Measurements from ENCODE around the gene ELK3.

The ELK3 gene

DNA sequence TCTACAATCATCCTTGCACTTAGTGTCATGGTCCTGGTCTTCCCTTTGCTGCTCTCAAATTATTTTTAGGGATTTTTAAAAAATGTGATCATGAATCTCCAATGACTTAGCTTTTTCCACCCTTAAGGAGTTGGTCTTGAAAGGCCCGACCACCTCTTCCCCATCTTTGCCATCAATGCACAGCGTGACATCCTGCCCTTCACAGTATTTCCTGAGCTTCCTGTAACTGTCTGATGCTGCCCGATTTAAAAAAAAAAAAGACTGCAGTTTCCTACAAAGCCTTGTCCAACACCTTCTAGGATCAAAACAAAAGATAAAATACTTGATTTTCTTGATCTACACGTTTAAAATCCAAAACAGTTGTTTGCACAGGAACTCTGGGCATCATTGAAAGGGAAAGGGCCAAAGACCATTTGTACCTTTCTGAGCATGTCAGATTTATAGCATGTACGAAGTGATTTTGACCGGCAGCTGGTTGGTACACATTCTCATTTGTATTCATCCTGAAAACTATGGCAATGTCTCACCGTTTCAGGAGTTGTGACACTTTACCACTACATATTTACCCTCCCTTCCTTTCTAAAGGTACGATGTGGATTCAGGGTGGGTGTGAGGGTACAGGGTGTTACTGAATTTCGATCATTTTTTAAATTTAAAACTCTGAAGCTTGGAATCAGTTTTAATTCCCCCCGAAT, 7.4 kb upstream of the ELK3 start:
- in situ Hi-C loops (cut with MboI; ENCODE audit: low sequenced_read_pairs), result no loop called here

GRCh38 chr12:96187956-96188355, 6.2 kb upstream of the ELK3 start:
- in situ Hi-C loops (cut with MboI; ENCODE audit: low sequenced_read_pairs), result no loop called here

DNA sequence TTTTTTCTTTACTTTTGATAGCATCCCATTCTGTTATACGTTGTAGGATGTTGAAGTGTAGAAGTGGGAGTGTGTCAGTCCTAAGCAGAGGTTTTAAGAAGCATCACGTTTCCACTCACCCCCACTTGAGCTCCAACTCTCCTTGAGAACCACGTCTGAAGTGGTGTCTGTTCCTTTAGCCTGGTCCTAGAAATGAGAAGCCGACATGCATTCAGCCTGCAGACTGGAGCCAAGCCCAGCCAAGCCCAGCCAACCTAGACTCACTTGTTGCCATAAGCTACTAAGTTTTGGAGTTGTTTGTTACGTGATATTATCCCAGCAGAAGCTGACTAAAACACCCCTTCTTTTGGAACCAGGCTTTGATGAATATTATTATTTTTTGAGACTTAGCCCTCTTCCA, 4.4 kb upstream of the ELK3 start:
- in situ Hi-C loops (cut with MboI; ENCODE audit: low sequenced_read_pairs), result no loop called here

DNA sequence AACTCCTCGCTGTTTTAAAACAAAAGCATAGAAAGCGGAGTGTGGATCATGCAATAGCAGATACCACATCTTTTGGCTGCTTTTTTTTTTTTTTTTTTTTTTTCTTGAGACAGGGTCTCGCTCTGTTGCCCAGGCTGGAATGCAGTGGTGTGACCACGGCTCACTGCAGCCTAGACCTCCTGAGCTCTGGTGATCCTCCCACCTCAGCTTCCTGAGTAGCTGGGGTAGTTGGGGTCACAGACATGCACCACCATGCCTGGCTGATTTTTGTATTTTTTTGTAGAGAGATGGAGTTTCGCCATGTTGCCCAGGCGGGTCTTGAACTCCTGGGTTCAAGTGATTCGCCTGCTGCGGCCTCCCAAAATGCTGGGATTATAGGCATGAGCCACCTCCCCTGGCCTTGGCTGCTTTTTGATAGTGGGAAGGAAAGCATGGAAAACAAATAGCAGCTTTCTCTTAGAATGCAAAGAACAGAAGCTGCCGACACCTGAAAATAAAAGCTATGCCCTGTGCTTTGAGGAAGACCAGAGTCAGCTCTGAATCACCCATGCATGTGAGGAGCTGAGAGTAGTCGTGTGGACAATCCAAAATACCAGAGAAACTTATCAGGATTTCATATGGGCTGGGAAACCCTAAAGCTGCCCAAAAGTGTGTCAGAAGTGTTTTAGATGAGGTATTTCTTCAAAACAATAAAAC, 3.6 kb upstream of the ELK3 start:
- in situ Hi-C loops (cut with MboI; ENCODE audit: low sequenced_read_pairs), result no loop called here

DNA sequence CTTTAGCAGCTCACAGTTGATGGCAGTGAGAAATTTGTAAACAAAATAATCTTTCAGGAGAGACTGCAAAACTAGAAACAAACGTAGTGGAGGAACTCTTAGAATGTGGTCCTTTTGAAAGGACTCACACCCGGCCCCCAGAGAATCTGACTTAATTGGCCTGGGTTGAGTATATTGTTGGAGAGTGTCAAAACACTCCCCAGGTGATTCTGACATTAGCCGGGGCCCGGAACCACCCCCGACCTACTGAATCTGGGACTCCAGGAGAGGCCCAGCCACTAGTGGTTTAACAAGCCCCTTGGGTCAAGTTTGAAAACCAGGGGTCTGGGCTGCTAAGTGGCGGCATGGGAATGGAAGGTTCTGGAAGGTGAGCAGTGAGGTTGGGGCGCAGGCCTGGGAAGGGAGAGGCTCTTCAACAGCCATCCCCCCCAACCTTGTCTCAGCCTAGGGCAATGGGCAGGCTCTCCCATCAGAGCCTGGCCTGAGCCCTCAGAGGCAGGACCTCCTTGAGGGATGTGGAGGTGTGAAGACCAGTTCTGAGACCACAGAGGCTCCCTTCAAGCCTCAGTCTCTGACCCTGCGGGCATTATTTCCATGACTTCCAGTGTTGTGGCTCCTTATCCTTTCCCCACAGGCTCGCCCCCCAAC, 1.1 kb upstream of the ELK3 start:
- in situ Hi-C loops (cut with MboI; ENCODE audit: low sequenced_read_pairs), result no loop called here

GRCh38 chr12:96194576-96194889, 358 bp downstream of the ELK3 start:
- in situ Hi-C loops (cut with MboI; ENCODE audit: low sequenced_read_pairs), result no loop called here

DNA sequence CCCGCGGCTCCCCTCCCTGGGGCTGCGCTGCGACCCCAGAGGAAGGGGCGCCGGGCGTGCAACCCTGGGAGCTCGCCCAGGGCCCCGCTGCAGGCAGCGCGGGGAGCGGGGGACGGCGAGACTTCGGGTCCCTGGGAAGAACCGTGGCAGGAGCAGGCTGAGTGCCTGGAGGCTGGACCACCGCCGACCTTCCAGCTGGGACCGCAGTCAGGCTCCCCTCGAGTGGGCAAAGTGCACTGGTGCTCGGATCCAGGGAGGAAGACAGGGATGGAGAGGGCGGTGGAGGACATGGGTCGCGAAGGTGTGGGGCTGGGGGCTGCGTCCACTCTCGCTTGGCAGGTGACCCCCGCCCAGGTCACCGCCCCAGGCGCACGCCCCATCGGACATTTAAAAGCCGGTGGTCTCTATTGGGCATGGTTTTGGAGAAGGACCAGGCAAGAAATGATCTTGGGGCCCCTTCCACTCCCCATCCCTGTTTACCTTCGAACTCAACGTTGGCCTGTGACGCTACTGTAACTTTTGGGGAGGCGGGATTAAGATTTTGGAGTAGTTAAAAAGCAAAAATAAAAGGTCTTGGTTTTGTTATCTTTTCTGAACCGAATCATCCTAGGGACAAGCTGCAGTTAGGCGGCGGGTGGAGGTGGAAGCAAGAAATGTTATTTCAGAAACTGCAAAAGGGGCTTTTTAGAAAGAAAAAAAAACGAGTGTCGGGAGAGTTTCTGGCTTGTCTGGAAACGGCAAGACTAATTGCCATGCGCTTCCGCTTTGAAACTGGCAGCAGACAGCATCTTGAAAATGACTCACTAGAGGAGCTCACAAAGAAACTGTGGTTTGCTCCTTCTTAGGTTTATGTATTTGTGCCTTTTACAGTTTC, 1.0 kb downstream of the ELK3 start:
- in situ Hi-C loops (cut with MboI; ENCODE audit: low sequenced_read_pairs), result no loop called here

GRCh38 chr12:96195845-96196451, 1.8 kb downstream of the ELK3 start:
- in situ Hi-C loops (cut with MboI; ENCODE audit: low sequenced_read_pairs), result no loop called here

- in situ Hi-C loops (cut with MboI; ENCODE audit: low sequenced_read_pairs), result no loop called here
Measured at GRCh38 chr12:96196781-96197180, 2.6 kb downstream of the ELK3 start.

DNA sequence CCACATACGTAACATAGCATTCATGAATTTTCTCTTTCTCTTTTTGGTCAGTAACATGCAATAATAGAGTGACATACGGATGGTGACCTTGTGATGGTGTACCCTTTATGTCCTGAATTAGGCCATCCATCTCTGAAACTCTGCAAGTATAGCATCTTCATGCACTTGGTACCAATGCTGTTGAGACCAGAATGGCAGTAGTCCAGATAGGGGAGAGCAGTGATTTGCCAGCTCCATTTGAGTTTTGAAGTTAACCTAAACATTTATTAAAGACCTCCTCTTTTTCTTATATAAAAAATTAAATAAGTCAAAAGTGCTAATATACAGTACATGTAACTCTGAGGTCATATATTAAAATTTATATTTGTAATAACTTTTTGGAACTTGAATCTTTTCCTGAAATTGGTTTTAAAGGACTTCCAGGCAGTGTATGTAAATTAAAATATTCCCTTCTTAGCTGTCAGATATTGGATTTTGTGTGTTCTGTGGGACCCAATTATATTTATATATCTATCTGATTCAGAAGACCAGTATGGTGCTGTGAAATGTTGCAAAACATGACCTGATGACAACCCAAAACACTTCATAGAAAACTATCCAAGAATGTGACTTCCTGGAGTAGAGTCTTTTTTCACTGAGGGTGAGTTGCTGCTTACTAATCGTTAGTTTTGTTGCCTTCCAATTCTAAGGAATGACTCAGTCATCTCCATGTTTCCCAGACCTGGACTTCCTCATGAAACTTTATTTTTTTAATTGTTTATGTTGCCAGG, 3.5 kb downstream of the ELK3 start:
- in situ Hi-C loops (cut with MboI; ENCODE audit: low sequenced_read_pairs), result no loop called here

DNA sequence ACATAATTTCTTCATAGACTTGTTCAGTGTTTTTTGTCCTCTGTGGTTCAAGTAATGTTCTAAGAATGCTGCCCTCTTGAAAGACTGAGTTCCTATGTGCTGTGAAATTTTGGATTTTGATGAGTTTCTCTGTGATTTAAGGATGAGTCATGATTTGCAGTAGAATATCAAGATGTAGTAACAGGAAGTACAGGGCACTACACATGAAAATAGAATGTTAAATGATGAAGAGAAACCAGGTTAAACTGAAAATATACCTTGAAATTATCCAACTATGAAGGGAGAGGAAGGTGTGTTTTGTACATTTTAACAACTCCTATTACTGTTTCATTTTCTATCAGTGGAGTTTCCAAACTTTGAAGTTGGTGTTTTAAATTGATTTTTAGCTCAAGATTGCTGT, 4.8 kb downstream of the ELK3 start:
- in situ Hi-C loops (cut with MboI; ENCODE audit: low sequenced_read_pairs), result no loop called here

DNA sequence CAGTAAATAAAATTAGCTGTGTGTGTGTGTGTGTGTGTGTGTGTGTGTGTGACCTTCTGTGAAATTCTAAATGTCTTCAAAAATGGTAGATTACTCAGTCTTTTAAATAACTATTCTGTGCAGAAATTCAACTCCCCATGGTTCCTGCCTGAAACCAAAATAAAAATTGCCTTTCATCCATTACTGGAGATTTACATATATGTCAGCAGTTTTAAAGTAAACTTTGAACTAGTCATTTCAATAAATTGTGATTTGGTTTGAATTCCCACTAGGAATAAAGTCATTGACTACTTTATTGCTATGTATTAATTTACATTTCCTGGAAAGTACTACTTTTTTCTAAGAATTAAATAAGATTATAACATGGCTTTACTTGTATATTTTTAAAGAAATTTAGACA, 5.3 kb downstream of the ELK3 start:
- in situ Hi-C loops (cut with MboI; ENCODE audit: low sequenced_read_pairs), result no loop called here

DNA sequence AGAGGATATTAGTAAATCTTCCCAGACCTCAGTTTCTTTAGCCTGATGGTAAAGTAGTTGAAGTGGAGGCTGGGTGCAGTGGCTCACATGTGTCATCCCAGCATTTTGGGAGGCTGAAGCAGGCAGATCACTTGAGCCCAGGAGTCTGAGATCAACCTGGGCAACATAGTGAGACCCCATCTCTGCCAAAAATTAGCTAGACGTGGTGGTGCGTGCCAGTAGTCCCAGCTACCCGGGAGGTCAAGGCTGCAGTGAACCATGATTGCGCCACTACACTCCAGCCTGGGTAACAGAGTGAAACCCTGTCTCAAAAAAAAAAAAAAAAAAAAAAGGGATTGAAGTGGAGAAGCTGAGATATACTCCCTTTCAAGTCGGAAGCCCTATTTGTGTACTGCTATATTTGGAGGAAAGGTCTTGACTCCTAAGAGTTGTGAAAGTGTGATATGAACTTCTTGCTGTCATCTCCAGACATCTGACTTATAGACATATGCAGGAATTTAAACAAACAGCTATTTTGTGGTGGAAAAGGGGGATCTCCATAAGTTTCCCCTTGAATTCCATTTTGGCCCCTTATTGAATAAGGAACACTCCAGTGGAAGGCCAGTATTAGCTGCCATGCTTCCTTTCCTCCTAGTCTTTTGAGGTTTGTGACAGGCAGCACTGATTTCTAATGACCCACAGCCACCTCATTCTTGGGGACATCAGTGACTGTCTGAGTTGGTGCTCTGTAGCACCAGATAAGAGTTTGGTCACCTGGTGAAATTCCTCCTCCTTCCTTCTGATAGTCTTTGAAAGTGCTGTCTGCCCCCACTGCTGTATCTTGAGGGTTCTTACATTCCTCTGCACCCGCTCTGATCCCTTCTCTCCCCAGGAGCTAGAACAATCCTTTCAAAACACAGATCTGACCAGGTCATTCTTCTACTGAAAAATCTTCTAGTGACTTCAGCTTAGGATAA, 7.4 kb downstream of the ELK3 start:
- in situ Hi-C loops (cut with MboI; ENCODE audit: low sequenced_read_pairs), result loop anchor here (10.0 to 25.0 kb wide), 2 partner anchors 137 to 311 kb away; no protein-coding TSS in a partner anchor

- in situ Hi-C loops (cut with MboI; ENCODE audit: low sequenced_read_pairs), result loop anchor here (10.0 to 25.0 kb wide), 2 partner anchors 140 to 308 kb away; no protein-coding TSS in a partner anchor
Measured at GRCh38 chr12:96204381-96204780, 10.2 kb downstream of the ELK3 start.

- in situ Hi-C loops (cut with MboI; ENCODE audit: low sequenced_read_pairs), result loop anchor here (10.0 to 25.0 kb wide), 2 partner anchors 141 to 306 kb away; no protein-coding TSS in a partner anchor
Measured at GRCh38 chr12:96205908-96206307, 11.7 kb downstream of the ELK3 start.

DNA sequence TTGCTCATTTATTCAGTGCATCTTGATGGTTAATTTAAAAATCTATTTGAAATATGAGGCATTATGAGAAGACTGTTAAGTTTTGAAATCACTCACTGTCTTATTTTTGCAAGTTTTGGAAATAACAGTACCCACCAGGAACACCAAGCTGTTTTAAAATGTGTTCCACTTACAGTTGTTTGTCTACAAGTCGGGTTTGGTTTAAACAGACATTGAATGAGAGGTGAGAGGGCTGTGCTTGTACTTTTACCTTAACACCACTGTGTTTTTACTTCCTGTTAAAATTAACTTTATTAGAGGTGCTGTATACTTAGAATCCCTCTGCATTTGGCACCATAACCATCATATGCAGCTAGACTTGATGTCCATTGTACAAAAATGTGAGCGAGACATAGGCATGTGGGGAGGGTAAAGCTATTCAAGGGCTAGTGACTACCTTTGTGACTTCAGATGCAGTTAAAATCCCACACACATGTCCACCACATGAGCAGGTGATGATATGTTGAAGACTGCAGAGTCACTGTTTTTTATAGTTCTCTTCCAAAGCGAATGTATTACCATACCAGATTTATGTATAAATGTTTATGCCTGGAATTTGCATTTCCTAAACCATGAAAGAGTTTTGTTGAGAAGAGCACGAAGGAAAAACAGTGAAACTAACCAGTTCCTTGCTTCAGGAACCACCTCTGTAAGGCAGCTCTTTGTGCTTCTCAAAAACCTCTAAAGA, 12.9 kb downstream of the ELK3 start:
- in situ Hi-C loops (cut with MboI; ENCODE audit: low sequenced_read_pairs), result loop anchor here (10.0 to 25.0 kb wide), 2 partner anchors 142 to 305 kb away; no protein-coding TSS in a partner anchor

- in situ Hi-C loops (cut with MboI; ENCODE audit: low sequenced_read_pairs), result loop anchor here (10.0 to 25.0 kb wide), 2 partner anchors 144 to 304 kb away; no protein-coding TSS in a partner anchor
Measured at GRCh38 chr12:96208346-96208745, 14.2 kb downstream of the ELK3 start.

All from HL-60/S4 treated with retinoic acid at 250 ng/mL for 4 days and 3 days (cell line).